ENCODE measurements around the gene SPA17.

GRCh38 chr11:124663861-124664260, 9.8 kb upstream of the SPA17 start:
- TF ChIP-seq POLR2A (IDR thresholded peaks at IDR 0.05; ENCODE audit: low read depth): no peak
- TF ChIP-seq CTCF (IDR thresholded peaks at IDR 0.05): no peak
- no peak for TF ChIP-seq POLR2AphosphoS5 (IDR thresholded peaks at IDR 0.05)
